ENCODE data around the gene NHS.

The NHS gene

DNA sequence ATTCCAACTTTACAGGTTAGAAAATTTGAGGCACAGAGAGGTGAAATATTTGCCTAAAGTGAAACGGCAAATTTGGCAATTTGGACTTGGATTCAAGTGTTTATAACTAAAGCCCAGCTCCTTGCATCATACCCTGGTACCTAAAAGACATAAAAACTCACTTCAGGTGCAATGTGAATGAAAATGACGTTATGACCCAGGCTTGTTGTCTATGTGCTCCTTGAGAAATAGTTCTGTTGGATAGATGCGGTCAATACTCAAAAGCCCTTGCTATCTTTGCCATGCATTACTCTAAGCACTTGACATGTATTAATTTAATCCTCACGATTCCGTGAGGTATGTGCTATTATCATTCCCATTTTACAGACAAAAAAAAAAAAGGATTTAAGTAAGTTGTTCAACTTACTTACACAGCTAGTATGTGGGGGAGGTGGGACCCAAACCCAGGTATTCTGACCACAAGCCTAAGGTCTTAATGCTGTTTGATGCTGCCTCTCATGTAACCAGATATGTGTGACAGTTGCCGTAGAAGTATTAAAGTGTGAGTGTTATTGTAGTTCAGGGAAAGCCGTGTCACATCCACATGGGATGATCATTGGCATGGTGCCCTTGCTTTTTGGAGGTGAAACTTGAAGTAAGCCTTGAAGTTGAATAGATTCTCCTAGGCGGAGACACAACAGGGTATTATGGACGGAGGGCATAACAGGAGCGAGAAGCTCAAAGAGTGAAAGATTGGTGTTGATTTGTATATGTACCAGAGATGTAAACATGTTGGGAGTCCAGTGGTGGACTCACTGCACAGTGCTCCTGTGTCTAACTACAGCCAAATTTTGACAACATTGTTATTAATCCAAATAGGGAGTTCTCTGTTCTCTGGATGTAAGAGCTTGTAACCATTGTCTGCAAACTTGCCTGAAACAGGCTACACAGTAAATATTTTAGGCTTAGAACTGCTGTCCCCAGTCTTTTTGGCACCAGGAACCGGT lies 365.4 kb downstream of the NHS start:
- DNase-seq = no peak

DNA sequence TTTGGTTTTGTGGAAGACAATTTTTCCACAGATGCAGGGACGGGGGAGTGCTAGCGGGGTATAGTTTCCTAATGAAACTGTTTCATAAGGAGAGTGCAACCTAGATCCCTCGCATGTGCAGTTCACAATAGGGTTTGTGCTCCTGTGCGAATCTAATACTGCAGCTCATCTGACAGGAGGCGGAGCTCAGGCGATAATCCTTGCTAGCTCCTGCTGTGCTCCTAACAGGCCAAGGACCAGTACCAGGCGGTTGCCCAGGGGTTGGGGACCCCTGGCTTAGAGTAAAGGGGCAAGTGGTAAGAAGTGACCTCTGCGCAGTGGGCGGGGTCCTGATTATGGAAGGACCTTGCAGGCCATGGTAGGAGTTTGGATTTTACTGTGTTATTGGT lies 366.1 kb downstream of the NHS start:
- DNase-seq = peak; percentile 17

GRCh38 chrX:17743913-17744312 lies 368.9 kb downstream of the NHS start:
- no peak for DNase-seq

DNA sequence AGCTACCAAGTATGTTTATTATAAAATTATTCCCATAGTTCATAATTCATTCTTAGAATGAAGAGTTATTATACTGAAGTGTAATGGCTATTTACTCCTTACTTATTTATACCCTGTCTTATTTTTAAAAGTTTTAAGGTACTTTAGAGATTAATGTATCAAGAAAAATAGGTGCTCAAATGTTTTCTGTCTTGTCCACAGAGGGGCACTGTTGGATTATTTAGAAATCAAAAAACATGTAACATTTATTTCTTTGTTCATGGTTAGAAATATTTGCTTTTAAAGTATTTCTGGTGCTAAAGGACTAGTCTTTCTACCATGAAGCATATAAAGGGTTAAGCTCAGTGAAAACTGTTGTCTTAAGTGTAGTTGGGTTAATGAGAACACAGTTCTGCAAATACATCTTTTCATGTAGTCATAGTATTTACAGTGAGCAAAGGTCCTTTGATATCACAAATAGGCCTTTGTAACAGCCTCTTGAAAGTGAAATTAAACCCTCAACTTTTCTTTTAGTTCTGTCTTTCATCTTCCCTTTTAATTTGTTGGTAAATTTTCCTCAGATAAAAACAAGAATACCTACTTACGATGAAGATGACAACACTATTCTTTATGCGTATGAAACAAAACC lies 370.0 kb downstream of the NHS start:
- DNase-seq = no peak

- DNase-seq = no peak
These were observed 372.7 kb downstream of the NHS start for GRCh38 chrX:17747692-17748091.

- DNase-seq = no peak
These were observed 373.7 kb downstream of the NHS start for GRCh38 chrX:17748684-17749083.

DNA sequence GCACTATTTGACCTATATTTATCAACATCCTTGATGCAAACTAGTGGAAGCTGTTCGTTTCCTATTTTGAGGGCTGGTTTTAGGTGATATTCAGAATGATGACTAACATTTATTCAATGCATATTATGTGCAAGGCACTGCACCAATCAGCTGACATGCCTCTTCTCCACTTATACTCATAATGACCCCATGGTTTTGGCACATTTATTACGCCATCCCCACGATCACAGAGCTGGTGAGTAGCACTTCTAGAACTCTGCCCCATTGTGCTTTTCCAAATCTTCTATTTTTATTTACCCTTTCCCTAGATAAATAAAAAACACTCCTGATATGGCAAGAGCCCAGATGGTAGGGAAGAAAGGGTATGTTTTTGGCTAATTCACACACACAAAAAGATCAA lies 375.4 kb downstream of the NHS start:
- DNase-seq = no peak

- no peak for DNase-seq
These were observed 383.4 kb downstream of the NHS start for GRCh38 chrX:17758382-17758781.

GRCh38 chrX:17759990-17760389 lies 385.0 kb downstream of the NHS start:
- DNase-seq = no peak

GRCh38 chrX:17767734-17768133 lies 392.7 kb downstream of the NHS start:
- DNase-seq = no peak

- DNase-seq = no peak
These were observed 394.0 kb downstream of the NHS start for GRCh38 chrX:17768997-17769396.

GRCh38 chrX:17769701-17770269 lies 394.8 kb downstream of the NHS start:
- DNase-seq = no peak

DNA sequence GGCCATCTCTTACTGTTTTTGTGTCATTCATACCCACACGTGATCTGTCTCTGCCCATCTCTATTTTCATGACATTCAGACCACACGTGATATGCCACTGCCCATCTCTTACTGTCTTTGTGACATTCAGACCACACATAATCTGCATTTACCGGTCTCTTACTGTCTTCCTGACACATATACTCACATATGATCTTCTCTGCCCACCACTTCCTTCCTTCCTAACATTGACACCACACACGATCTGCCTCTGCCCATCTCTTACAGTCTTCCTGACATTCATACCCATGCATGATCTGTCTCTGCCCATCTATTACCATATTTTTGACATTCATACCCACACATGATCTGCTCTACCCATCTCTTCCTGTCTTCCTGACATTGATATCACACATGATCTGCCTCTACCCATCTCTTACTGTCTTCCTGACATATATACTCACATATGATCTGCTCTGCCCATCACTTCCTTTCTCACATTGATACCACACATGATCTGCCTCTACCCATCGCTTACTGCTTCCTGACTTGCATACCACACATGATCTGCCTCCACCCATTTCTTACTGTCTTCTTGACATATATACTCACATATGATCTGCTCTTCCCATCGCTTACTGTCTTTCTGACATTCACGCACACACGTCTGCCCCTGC lies 398.3 kb downstream of the NHS start:
- DNase-seq = no peak

DNA sequence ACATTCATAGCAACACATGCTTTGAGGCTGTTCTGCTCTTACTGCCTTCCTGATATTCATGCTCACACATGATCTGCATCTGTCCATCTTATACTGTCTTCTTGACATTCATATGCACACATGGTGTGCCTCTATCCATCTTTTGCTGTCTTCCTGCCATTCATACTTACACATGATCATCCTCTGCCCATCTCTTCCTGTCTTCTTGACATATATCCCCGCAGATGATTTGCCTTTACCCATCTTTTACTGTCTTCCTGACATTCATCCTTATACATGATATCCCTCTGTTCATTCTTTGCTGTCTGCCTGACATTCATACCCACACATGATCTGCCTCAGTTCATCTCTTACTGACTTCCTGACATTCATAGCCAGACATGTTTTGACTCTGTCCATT lies 399.1 kb downstream of the NHS start:
- no peak for DNase-seq

GRCh38 chrX:17778997-17779396 lies 404.0 kb downstream of the NHS start:
- DNase-seq = no peak

DNA sequence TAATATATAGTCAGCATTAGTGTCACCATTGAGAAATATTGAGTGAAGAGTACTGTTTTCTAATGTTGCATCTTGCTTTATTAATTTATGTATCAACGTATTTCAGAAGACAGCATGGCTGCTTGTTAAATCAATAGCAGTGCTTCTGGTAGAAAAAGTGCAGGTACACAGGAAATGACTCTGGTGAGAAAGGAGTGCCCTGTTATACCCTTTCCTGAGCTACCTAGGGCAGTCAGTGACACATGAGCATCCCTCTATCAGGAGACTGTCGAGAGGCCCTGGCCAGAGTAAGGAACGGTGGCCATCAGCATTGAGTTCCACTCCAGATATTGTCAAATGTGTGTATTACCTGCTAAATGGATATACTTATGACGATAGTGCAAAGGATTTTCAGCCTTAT lies 404.4 kb downstream of the NHS start:
- DNase-seq = no peak
